ENCODE measurements around the gene CYP8B1. TPM values are rescaled to one million over a fixed set of nuclear protein-coding genes. Genes with fewer than 3 reads are reported as not detected.

Gene CYP8B1
- polyA plus RNA-seq, 3 donors: 0.01 TPM; not detected in 2

- intact Hi-C loops (cut with micrococcal nuclease): no loop called here
- Histone ChIP-seq H3K4me2 (replicated peaks; ENCODE audit: extremely low read depth, low read length, poor library complexity, severe bottlenecking) (no peak overlapping the region), H3K36me3 (replicated peaks in 1 of 2; ENCODE audit: control insufficient read depth in 1 of 2, insufficient read depth in 2 of 2, low read length in 2 of 2) (no peaks in the 10 kb centered on the region), H3K27ac (ENCODE audit: low read depth in 1 of 2, low read length in 2 of 2) (no peak overlapping the region), H3K27me3 (ENCODE audit: control insufficient read depth in 2 of 2, insufficient read depth in 2 of 2, low read length in 2 of 2) (no peaks in the 10 kb centered on the region), H4K20me1 (ENCODE audit: insufficient read depth, low read length) (no peaks in the 10 kb centered on the region), H3K9me3 (replicated peaks in 1 of 2; ENCODE audit: control insufficient read depth in 1 of 2, insufficient read depth in 1 of 2, low read length in 2 of 2) (no peaks in the 10 kb centered on the region), H3K79me2 (ENCODE audit: insufficient read depth, low read length) (no peaks in the 10 kb centered on the region), H3K9ac (ENCODE audit: insufficient read depth, low read length, poor library complexity, severe bottlenecking) (no peak overlapping the region), H2AFZ (ENCODE audit: insufficient read depth, low read depth, low read length, poor library complexity, severe bottlenecking) (no peak overlapping the region), H3K4me1 (ENCODE audit: control insufficient read depth in 1 of 2, insufficient read depth in 2 of 2, low read length in 2 of 2) (peaks cover 5 to 6% of the 10 kb centered on the region in 2 donors), H3K4me3 (replicated peaks in 1 of 3; ENCODE audit: low read depth in 2 of 3, low read length in 3 of 3) (no peak overlapping the region)
- no peak for TF ChIP-seq CTCF (IDR thresholded peaks at IDR 0.05)
- Mint-ChIP-seq H3K9me3 (peaks cover 0 to 2% (median 0%) of the 10 kb centered on the region in 7 donors), H3K36me3 (no peaks in the 10 kb centered on the region), H3K27ac (peak overlapping the region in 2 of 7 donors; percentile 16 to 42), H3K4me1 (peaks cover 5% of the 10 kb centered on the region), H3K4me3 (no peak overlapping the region), H3K27me3 (ENCODE audit: low read depth in 3 of 3) (peaks cover 0 to 4% (median 1%) of the 10 kb centered on the region in 3 donors)
- DNase-seq: no peak
- 83% methylated on average over 1 of the region's 2 CpGs for WGBS (ENCODE audit: insufficient coverage)
Measured at GRCh38 chr3:42852441-42852840, 23.2 kb downstream of the CYP8B1 start.

- no peaks in the 10 kb centered on the region for H3K27me3 ChIP-seq (ENCODE audit: control insufficient read depth in 2 of 2, insufficient read depth in 2 of 2, low read length in 2 of 2)
- Mint-ChIP-seq H3K4me3 (no peak overlapping the region), H3K36me3 (peaks cover 0 to 4% of the 10 kb centered on the region in 2 donors), H3K27ac (peak overlapping the region in 1 of 7 donors; percentile 35), H3K4me1 (peaks cover 17% of the 10 kb centered on the region), H3K9me3 (peaks cover 0 to 2% (median 0%) of the 10 kb centered on the region in 7 donors), H3K27me3 (ENCODE audit: low read depth in 3 of 3) (peaks cover 0 to 7% (median 1%) of the 10 kb centered on the region in 3 donors)
- peaks cover 16 to 17% of the 10 kb centered on the region in 2 donors for H3K4me1 ChIP-seq (ENCODE audit: control insufficient read depth in 1 of 2, insufficient read depth in 2 of 2, low read length in 2 of 2)
- no peaks in the 10 kb centered on the region for H3K9me3 ChIP-seq (replicated peaks in 1 of 2; ENCODE audit: control insufficient read depth in 1 of 2, insufficient read depth in 1 of 2, low read length in 2 of 2)
- WGBS (ENCODE audit: insufficient coverage): 97% methylated on average over 5 of the region's 6 CpGs
- TF ChIP-seq CTCF (IDR thresholded peaks at IDR 0.05): no peak
- no peaks in the 10 kb centered on the region for H3K36me3 ChIP-seq (replicated peaks in 1 of 2; ENCODE audit: control insufficient read depth in 1 of 2, insufficient read depth in 2 of 2, low read length in 2 of 2)
- DNase-seq: no peak
- H3K4me3 ChIP-seq (replicated peaks in 1 of 3; ENCODE audit: low read depth in 2 of 3, low read length in 3 of 3): no peak overlapping the region
- H3K79me2 ChIP-seq (ENCODE audit: insufficient read depth, low read length): no peaks in the 10 kb centered on the region
- H2AFZ ChIP-seq (ENCODE audit: insufficient read depth, low read depth, low read length, poor library complexity, severe bottlenecking): no peak overlapping the region
- intact Hi-C loops (cut with micrococcal nuclease): no loop called here
- H3K9ac ChIP-seq (ENCODE audit: insufficient read depth, low read length, poor library complexity, severe bottlenecking): no peak overlapping the region
- H4K20me1 ChIP-seq (ENCODE audit: insufficient read depth, low read length): no peaks in the 10 kb centered on the region
- no peak overlapping the region for H3K4me2 ChIP-seq (replicated peaks; ENCODE audit: extremely low read depth, low read length, poor library complexity, severe bottlenecking)
- no peak overlapping the region for H3K27ac ChIP-seq (ENCODE audit: low read depth in 1 of 2, low read length in 2 of 2)
Measured at GRCh38 chr3:42851228-42851834, 24.3 kb downstream of the CYP8B1 start.
